Measurements from ENCODE around the gene PROX1.

Gene PROX1

DNA sequence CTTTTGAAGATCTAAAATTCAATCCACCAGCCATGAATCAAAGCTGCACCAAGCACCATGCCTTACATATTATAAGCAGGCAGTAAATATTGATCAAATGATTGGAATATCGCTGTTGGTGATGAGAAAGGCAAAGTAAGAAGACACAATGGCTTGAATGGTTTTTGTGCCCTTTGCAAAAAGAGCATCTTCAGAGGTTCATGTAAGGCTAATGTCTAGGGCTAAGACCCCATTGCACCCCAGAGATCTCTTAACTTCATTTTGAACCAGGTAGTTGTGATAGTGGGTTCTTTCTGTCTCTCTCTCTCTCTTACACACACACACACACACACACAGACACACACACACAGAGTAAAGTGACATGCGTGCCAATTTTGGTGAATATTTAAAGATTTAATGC, 12.0 kb downstream of the PROX1 start:
- DNase-seq (ENCODE audit: low spot score) = no peak

DNA sequence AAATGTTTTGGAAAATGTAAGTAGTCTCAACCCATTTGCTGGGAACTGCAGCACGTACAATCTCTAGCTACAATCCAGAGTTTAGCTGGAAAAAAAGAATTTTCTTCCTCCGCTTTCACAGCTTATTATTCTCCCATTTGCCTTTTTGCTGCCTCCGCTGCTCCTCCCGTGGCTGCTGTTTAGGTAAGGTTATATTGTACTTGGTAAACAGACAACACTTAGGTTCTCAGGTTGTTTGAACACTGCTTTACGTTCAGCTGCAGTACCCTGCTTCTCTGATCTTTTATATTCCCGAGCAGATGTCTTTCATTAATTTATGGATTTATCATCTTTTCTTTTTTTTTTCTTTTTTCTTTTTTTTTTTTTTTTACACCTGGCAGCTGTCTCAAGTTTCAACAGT, 14.3 kb downstream of the PROX1 start:
- no peak for DNase-seq (ENCODE audit: low spot score)

DNA sequence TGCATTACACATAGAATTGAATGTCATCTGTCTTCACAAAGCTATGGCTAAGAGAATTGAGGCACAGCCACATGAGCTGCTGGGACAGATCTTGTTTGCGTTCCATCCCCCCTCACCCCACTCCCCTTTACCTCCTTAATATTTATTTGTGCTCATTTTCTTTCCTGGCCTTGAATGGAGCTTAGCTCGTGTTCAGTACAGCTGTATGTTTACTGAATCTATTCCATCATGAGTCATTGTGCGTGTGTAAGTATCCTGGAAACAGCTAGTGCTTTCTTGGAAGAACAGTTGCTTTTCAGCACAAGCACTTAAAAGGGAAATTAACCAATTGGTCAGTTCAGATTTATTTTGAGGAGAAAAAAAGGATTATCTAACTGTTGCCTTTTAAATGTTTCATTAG, 14.7 kb downstream of the PROX1 start:
- DNase-seq (ENCODE audit: low spot score) = peak; percentile 74

DNA sequence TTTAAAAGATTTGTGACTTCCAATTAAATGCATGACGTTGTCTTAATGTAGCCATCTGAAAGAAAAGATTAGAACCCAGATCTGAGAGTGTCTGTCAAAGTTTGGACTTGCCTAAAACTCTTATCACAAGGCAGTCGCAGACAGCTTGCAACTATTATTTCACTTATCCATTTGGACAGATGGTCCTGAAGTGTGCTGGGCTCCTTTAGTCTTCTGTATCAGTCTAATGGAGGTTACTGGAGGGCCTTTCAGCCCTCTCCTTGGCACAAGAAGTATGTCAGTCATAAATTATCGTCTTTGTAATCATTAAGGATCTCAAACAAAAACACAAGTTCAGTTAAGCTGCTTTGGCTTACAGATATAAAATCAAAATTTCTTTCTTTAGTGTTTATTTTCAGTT, 15.5 kb downstream of the PROX1 start:
- no peak for DNase-seq (ENCODE audit: low spot score)

DNA sequence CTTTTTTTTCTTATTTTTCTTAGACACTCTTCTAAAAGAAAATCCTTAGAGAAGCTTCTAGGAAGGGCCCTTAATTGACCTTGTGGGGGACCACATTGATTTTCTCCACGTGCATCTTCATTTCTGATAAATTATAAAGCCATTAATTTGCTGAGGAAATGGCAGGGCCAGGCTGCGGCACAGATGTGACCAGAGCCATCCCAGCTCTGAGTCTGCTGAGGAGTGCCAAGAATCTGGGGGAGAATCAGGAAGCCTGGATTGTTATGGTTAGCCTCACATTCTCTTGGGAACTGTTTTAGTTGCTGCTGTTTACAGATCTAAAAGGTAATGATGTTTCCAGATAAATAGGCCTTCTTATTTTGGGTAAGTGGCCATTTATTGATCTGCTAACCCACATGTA, 16.2 kb downstream of the PROX1 start:
- DNase-seq (ENCODE audit: low spot score) = no peak

DNA sequence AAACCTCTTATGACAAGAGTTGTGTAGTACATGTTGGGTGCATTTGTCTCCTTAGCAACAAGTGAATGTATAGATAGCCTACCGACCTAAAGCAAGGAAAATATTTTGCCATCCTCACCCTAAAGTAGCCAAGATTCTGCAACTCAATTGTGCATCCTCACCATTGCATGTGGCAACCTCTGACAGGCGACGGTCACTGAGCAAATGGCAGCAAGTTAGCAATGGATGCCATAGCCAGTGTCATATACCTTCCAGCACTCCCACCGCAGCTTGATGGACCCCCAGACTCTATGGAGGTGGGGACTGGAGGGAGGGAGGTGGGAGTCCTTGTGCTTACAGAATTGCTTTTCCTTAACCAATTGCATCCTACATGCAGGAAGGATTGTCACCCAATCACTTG, 17.0 kb downstream of the PROX1 start:
- no peak for DNase-seq (ENCODE audit: low spot score)

DNA sequence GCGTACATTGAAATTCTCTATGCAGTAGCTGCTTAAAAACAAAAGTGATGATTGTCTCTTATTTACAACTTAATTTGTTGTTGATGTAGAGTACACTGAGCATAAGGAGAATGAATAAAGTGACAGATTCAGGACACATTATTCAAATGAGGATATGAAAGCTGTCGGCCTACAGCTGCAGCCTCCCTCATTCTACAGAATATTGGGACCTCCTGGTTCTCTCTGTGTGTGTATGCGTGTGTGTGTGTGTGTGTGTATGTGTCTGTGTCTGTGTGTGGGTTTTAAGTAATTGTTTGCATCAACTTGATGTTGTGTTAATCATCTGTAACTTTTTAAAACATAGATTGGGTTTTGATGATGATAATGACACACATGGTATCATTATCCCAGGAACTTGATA, 17.9 kb downstream of the PROX1 start:
- peak; percentile 65 for DNase-seq (ENCODE audit: low spot score)

DNA sequence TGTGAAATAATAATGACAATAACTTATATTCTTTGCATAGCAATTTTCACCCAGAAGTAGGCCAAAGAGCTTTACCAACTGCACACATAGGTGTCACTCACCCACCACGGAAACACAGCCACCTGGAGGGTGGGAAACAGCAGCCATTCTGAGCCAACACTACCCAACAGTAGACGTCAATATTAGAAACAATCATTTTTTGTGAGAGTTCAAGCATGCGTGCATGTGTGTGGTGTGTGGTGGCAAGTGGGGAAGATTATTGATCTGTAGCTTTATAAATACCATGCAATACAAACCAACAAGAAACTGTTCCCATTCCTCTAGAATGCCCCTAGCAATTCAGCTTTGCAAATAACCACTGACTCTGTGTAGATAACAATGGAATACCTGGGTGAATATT, 19.1 kb downstream of the PROX1 start:
- no peak for DNase-seq (ENCODE audit: low spot score)

DNA sequence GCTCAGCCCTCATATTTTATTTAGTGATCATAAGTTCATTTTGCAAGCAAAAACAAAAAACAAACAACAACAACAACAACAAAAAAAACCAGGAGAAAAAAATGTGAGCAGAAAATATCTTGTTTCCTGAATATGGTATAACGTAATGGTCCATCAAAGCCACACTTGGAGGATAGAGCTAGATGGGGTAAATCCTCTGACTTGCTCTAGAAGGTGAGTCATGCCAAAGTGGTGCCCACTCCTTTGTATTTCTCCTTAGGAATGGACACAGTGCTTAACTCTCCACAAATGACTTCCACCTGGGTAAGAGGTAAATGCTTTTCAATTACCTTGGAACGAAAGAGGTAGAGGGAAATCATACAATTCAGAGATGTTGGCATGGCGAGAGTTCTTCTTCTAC, 20.6 kb downstream of the PROX1 start:
- no peak for DNase-seq (ENCODE audit: low spot score)

DNA sequence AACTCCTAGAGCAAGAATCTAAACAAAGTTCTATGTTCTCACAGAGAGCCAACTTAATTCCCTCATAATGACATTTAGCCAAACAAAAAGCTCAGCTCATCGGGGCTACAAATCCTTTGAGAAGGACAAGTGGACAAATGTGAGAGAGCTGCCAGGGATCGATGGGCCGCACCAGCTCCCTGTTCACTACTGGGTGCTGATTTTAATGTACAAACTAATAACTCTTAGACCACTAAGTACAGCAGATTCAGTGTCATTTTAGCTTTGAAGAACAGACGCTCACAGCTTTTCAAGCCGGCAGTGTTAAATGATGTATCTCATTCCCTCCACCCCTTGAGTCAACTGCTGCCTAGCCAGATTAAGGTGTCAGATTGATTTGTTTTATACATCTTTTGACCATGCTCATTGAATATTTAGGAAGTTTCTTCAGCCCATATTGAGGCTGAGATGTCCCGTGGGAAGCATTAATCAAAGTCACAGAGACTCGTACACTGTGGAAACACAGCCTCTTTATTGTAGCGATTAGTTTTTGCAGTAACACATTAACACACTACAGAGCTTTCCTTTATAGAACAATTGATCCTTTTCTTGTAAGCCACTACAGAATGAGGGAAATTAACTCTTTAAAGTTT, 21.1 kb downstream of the PROX1 start:
- DNase-seq (ENCODE audit: low spot score) = no peak

DNA sequence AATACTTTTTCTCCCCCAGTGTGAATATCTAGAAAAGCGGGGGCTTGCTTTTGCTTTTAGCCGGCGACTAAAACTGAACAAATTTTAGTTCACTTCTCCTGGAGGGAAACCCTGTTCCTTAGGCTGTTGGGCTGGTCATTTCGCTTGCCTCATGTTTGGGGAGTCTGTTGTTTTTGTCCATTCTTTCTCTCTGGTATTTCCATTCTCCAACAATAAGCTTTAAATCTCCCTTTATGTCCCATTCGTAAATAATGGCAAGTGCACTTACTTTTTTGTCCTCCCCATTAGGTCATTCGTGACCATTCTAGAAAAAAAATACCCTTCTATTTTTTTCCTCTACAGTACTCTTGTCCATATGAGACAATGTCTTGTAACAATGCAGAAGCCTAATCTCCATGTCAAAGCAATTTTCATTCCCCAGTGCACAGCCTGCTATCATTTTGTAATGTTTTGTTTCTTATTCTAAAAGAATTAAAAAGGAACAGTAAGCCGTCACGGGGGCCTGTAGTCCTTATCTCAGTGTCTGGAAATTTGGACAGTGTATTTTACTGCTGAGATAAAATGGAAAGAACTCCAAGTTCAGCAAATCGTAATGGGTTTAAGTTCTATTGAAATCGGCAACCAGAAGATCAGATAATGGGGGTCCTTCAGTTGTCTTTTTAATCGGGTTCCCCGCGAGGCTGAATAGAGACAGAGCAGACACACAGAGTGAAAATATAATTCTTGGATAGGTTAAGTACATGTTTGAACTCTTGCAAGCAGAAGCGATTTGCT, 21.8 kb downstream of the PROX1 start:
- DNase-seq (ENCODE audit: low spot score) = no peak

DNA sequence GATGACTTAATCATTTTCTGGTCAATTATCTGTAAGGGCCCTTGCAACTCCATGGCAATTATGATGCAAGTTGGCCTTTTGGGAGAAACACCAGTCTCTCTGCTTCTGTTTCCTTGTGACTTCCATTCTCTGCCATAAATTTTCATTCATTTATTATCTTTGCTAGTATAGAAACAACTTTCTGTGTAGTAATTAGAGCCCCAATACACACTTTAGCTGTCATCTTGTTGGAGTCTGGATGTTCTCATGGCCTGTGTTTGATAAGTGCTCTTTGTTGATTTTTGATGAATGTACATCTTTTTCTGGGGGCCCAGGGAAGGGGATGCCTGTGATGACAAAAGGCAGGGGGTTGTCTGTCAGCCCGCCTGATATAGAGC, 22.4 kb downstream of the PROX1 start:
- DNase-seq (ENCODE audit: low spot score) = no peak

DNA sequence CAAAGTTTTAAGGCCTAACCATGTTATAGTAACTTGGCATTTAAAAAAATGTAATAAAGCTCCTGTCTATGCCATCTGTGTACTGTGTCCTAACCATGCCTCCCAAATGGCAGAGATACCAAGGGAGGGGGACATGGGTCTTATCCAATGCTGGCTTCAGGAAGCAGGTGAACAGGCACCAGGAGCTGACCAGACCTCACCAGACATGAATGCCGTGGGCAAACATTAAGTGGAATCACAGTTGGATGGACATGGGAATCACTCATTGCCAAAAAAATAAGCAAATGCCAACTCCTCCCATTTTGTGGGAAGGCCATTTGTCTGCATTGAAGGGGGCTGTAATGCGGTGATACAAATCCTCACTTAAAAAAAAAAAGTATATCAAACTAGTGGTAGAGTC, 22.9 kb downstream of the PROX1 start:
- no peak for DNase-seq (ENCODE audit: low spot score)

DNA sequence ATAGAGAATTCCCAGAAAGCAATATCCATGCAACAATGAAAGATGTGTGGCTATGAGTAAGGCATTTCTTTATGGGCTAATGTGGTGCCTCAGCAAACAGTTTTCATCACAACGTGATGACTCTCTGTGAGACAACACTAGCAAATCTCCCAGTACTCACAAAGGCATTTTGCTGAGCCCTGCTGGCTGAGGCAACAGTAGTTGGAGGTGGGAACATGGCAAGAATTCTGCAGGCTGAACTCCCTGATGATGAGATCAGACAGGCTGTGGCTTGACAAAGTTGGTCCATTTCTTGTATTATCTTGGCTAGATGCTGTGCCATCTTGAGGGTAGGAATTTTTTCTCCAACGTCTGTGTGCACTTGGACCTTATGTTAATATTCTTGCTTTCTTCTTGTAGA, 24.6 kb downstream of the PROX1 start:
- no peak for DNase-seq (ENCODE audit: low spot score)

DNA sequence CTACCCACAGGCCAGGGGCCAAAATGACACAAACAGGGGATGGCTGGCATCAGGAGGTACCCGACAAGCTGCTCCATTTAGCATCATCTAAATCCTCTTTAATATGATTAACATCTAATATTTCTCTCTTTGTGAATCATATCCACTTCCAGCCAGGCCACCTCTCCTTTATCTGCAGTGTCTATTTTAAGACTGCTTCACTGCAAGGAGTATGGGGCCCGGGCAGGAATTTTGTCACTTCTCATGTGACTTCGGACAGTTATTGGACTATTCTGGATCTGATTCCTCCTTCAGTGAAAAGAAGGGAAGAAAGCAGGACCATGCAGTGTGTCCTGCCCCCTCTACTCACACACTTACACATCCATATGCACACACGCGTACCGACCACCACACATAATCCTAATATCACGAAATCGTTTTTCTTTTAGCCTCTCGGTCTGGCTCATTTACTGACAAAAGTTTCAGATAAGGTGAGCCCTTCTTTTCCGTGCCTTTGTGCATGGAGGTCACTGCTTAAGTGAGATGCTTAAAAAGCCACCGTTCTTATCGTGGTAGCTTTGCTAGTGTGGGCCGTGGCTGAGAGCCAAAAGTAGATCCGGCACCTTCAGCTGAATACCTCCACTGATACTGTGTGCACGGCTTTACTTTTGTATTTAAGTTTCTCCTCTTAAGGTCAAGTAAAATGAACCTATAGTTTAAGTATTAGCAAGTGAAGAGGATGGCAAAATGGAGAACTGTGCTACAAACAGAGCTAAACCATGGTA, 26.0 kb downstream of the PROX1 start:
- DNase-seq (ENCODE audit: low spot score) = no peak

DNA sequence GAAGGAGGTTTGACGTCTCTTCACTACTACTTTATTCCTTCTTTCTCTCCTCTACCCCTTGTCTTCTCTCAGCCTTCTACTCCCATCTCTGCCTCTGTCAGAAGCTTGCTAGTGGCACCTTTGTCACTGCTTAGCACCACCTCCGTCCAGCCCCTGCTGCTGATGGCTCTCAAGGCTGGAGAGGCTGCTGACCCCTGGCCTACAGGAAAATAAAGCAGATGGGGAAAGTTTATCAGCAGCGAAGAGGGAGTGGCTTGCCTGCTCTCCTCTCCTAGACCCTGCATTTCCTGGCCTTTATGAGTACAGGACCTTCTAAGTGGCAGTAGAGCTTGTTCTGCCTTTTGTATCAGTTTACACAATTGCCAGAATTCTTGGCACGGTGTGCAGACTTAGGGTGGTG, 27.0 kb downstream of the PROX1 start:
- no peak for DNase-seq (ENCODE audit: low spot score)

DNA sequence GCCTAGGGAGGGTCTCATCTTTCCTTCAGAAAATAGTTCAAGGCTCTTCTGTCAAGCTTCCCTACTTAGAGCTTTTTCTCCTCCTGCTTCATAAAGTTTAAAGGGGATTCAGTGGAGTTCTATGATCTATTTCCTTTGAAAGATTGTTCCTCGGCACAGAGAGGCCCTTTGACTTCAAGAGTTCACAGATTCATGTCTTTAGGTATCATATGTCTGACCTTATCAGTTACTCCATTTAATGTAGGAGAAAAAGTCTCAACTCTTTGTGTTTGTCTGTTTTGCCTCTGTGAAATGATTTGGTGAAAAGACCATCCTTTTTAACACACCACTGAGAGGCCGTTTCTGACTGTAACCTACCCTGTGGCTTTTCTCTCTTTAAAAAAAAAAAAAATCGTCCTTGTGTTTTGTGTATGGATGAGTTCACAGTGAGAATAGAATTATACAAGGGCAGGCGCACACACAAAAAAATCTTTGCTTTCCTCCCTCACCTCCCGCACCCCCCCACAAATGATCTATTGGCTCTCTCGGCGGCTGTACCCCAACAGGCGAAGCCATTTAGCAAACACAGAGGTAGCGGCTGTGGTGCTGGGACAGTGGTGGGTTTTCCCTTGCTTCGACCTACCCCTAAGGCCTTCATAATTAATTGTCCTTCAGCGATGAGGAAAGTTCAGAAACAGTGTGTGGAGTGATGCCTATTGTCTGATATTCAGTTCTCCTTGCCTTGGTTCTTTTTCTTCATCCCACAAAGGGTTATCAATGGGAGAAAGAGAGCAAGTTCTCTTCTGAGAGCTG, 29.6 kb downstream of the PROX1 start:
- DNase-seq (ENCODE audit: low spot score) = no peak

DNA sequence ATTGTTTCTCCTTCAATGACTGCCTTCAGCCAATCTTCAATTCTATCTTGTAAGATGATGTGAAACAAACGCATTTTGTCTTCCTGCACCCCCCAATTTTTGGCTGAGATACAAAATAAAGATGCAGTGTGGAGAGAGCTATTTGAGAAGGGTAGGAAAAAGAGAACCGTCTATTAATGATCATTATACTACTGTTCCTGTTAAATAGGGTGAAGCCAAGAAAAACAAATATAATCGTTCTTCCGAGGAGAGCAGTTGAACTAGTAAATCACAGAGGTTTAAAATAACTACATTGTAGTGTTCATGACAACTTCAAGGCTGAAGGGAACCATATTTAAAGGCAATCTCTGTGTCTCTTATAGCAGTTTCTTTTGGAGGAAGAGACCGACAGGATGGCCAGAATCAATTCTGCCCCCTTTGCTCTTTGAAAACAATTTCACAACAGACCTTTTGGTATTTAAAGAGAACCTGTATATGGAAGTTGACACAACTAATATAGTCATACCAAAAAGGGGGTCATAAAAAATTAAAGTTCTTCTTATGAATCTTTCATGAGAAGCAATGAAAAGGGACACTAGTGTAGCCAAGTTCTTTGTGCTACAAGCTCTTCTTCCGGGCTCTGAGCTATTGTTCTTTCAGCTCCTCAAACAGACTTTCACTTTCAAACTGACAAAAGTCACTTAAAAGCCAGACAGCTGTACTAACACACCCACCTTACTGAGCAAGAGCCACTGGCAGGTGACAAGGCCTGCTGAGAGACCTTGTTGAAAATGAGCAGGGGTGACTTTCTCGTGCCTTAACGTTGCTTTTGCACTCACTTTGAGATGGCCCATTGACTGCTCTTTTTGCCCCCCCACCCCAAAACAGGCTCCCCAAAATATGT, 30.9 kb downstream of the PROX1 start:
- no peak for DNase-seq (ENCODE audit: low spot score)

DNA sequence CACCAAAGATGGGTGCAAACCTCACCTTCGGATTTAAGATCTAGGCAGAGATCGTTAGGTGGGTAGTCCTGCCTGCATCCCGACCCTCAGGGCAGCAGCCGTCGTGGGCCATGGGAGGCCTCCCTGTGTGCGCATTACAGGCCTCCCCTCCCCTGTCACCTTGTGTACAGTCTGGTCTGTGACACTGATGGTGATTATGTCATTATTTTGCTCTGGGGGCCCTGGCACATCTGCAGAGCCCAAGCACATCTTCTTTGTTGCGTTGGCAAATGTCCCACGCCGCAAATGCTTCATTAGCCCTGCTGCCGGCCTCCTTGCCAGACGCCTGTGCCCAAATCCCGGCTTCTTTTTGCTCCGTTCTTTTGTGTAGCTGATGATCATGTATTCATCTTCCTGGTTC, 31.7 kb downstream of the PROX1 start:
- peak; percentile 57 for DNase-seq (ENCODE audit: low spot score)

DNA sequence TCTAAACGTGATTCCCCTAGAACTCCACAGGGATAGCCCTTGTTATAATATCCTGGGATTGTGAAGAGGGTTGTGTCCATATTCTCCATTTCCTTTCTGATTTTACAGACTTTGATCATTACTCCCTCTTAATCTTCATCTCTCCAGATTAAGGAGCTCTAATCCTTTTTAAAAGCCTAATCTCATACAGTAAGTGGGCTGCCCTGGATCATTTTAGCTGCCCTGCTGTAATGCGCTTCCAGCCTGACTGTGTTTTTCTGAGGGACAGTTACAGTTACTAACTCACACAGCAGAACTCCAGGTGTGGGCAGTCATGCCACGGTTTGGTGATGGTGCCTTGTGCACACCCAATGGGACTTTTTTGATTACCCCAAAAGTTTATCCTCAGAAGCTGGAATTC, 33.5 kb downstream of the PROX1 start:
- no peak for DNase-seq (ENCODE audit: low spot score)

DNA sequence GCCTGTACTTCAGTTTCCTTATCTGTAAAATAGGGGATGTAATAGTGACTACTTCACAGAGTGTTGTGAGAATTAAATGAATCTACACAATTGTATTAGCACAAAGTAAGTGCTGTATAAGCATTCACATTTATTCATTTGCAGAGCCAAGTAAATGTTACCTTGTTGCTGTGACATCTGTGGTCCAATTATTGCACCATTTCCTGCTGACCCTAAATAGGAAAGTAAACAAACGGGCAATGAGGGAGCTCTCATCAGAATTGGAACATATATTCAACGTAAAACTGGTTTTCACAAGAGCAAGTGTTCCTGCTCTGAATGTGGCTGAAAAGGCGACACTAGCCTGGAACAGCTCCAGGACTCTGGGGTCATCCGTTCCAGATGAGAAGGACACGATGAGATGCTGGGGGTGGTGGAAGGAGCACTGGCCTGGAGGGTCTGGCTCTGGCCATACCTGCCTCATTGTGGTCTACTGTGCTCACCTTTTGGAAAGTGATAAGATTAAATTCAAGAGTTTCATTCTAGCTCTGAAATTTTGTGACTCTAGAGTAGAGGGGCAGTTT, 34.5 kb downstream of the PROX1 start:
- DNase-seq (ENCODE audit: low spot score) = no peak

Data from Ammon's horn (tissue), 1 donor.